K562 (cell line): ENCODE data around the gene CGREF1. TPM values are rescaled to one million over a fixed set of nuclear protein-coding genes. Genes with fewer than 3 reads are reported as not detected.

Source experiments
- CEBPG ChIP-seq, 3 experiments: fragments of 200-800 bp in 1 of 3; sonication (Bioruptor generic) in 1 of 3; sonication (generic) in 1 of 3; formaldehyde crosslinking in 1 of 3; IDR thresholded peaks in 2 of 3; conservative IDR thresholded peaks in 1 of 3; 2 replicates each; pipeline versions ENCODE4 v1.6.1 to v1.8.0; 2016 to 2022; ENCODE audit warnings: missing compliant biosample characterization in 2 of 3, missing genetic modification characterization in 2 of 3, mild to moderate bottlenecking in 1 of 3, missing genetic modification reagents in 1 of 3
- CHD2 ChIP-seq: IDR thresholded peaks from 2 replicates; pipeline ENCODE4 v1.6.1; 2011; ENCODE audit warnings: low read depth, low read length
- ETV6 ChIP-seq, 3 experiments: fragments of 150-350 bp in 1 of 3; sonication (generic) in 1 of 3; formaldehyde crosslinking in 1 of 3; IDR thresholded peaks; 2 replicates each; pipeline versions ENCODE4 v1.6.1 to v1.8.0; 2014 to 2022; ENCODE audit warnings: borderline replicate concordance in 2 of 3, low read depth in 2 of 3, antibody characterized with exemption in 1 of 3, low read length in 1 of 3, mild to moderate bottlenecking in 1 of 3, missing genetic modification reagents in 1 of 3
- HMG20A ChIP-seq: fragments of 450-650 bp; formaldehyde crosslinking; conservative IDR thresholded peaks from 2 replicates; pipeline ENCODE4 v1.4.0; 2020; ENCODE audit warnings: mild to moderate bottlenecking, mixed read lengths
- JUNB ChIP-seq: fragments of 450-650 bp; formaldehyde crosslinking; conservative IDR thresholded peaks from 2 replicates; pipeline ENCODE4 v1.4.0; 2020; ENCODE audit warnings: mild to moderate bottlenecking
- KAT7 ChIP-seq: sonication (generic); formaldehyde crosslinking; IDR thresholded peaks from 2 replicates; pipeline ENCODE4 v1.8.0; 2022; ENCODE audit warnings: missing genetic modification reagents, mild to moderate bottlenecking, borderline replicate concordance
- LEF1 ChIP-seq: fragments of 450-650 bp; IDR thresholded peaks from 2 replicates; pipeline ENCODE4 v1.6.1; 2016; ENCODE audit warnings: mild to moderate bottlenecking
- RAD21 ChIP-seq, 2 experiments: fragments of 250-450 bp in 1 of 2; fragments of 450-650 bp in 1 of 2; sonication (Bioruptor Pico) in 1 of 2; formaldehyde crosslinking in 1 of 2; IDR thresholded peaks in 1 of 2; conservative IDR thresholded peaks in 1 of 2; 2 replicates each; pipeline versions ENCODE4 v1.4.0 to v1.8.0; 2020 to 2022; ENCODE audit warnings: mild to moderate bottlenecking in 2 of 2, moderate library complexity in 1 of 2
- RBM25 ChIP-seq: fragments of 200-400 bp; formaldehyde crosslinking; IDR thresholded peaks from 2 replicates; pipeline ENCODE4 v1.6.1; 2018; ENCODE audit warnings: low read length, low read depth, moderate library complexity; ENCODE audit not compliant: severe bottlenecking
- RBM39 ChIP-seq: fragments of 200-400 bp; formaldehyde crosslinking; optimal IDR thresholded peaks from 2 replicates; pipeline ENCODE3; 2018; ENCODE audit warnings: low read depth, low read length
- SAP30 ChIP-seq: fragments of 200-600 bp; sonication (generic); IDR thresholded peaks from 2 replicates; pipeline ENCODE4 v1.6.1; 2012; ENCODE audit warnings: borderline replicate concordance, low read depth, mild to moderate bottlenecking, moderate library complexity, low read length, control low read depth, inconsistent platforms; ENCODE audit not compliant: insufficient read depth, poor library complexity, severe bottlenecking
- SIN3B ChIP-seq: fragments of 450-650 bp; IDR thresholded peaks from 2 replicates; pipeline ENCODE4 v1.6.1; 2017; ENCODE audit warnings: low read depth, mild to moderate bottlenecking, moderate library complexity
- SMARCB1 ChIP-seq: IDR thresholded peaks from 2 replicates; pipeline ENCODE4 v1.6.1; 2011; ENCODE audit warnings: improper control_type of control experiment, low read depth; ENCODE audit not compliant: insufficient read length
- SP1 ChIP-seq: sonication (generic); formaldehyde crosslinking; IDR thresholded peaks from 2 replicates; pipeline ENCODE4 v1.8.1; 2022; ENCODE audit warnings: mild to moderate bottlenecking, missing genetic modification reagents
- ZKSCAN1 ChIP-seq: fragments of 150-350 bp; IDR thresholded peaks from 2 replicates; pipeline ENCODE4 v1.6.1; 2016; ENCODE audit warnings: low read depth, low read length
- ZNF324 ChIP-seq: fragments of 250-450 bp; sonication (Bioruptor Pico); IDR thresholded peaks from 2 replicates; pipeline ENCODE4 v1.4.0; 2020; ENCODE audit warnings: mild to moderate bottlenecking
- ZNF384 ChIP-seq: IDR thresholded peaks from 2 replicates; pipeline ENCODE4 v1.6.1; 2012; ENCODE audit warnings: low read depth, low read length, improper control_type of control experiment
- ZNF699 ChIP-seq: fragments of 250-450 bp; sonication (Bioruptor Pico); IDR thresholded peaks from 2 replicates; pipeline ENCODE4 v1.8.0; 2021; ENCODE audit warnings: mild to moderate bottlenecking, moderate library complexity; ENCODE audit not compliant: insufficient replicate concordance
- ZNF77 ChIP-seq: fragments of 250-450 bp; sonication (Bioruptor Pico); IDR thresholded peaks from 2 replicates; pipeline ENCODE4 v1.5.0; 2020
- polyA plus RNA-seq, 8 experiments: library from polyadenylated mRNA; depleted of rRNA in 4 of 8; stranded (reverse) in 5 of 8; unstranded in 3 of 8; fragments of >200 nt; fragmentation: Nextera tagmentation in 2 of 8; fragmentation: Illumina TruSeq in 1 of 8; extraction: Ambion mirVana in 2 of 8; extraction: Trizol in 1 of 8; gene quantifications; 2 replicates each; pipeline versions ENCODE4 v1.2.1 to v1.2.3, GENCODE V29; 2011 to 2014; ENCODE audit warnings: inconsistent platforms in 1 of 8, missing spikeins in 1 of 8
- total RNA-seq, 7 experiments: library from RNA; depleted of rRNA in 6 of 7; stranded (reverse); fragments of >200 nt in 6 of 7; fragmentation: Illumina TruSeq in 2 of 7; extraction: Trizol in 2 of 7; gene quantifications; 2 replicates each; pipeline versions ENCODE4 v1.2.1 to v1.2.3, GENCODE V29; 2011 to 2021; ENCODE audit warnings: low replicate concordance in 1 of 7
- TF ChIP-seq, protein P1 (sequence below): sonication (generic); formaldehyde crosslinking; IDR thresholded peaks from 2 replicates; pipeline ENCODE4 v1.8.1; 2023; ENCODE audit warnings: mild to moderate bottlenecking, missing genetic modification reagents, moderate library complexity
- TF ChIP-seq, protein P2 (sequence below): fragments of 250-450 bp; sonication (Bioruptor Pico); IDR thresholded peaks from 2 replicates; pipeline ENCODE4 v1.4.0; 2020; ENCODE audit warnings: mild to moderate bottlenecking, moderate library complexity
- TF ChIP-seq, protein P3 (sequence below): fragments of 450-650 bp; IDR thresholded peaks from 2 replicates; pipeline ENCODE4 v1.6.1; 2016; ENCODE audit warnings: mild to moderate bottlenecking

Gene CGREF1
- total and polyA plus RNA-seq, 9 of the 15 experiments (the other 6 are each of a cell fraction or from before 2014, with no cell fraction given): 0.07 to 0.50 (median 0.37) TPM

DNA sequence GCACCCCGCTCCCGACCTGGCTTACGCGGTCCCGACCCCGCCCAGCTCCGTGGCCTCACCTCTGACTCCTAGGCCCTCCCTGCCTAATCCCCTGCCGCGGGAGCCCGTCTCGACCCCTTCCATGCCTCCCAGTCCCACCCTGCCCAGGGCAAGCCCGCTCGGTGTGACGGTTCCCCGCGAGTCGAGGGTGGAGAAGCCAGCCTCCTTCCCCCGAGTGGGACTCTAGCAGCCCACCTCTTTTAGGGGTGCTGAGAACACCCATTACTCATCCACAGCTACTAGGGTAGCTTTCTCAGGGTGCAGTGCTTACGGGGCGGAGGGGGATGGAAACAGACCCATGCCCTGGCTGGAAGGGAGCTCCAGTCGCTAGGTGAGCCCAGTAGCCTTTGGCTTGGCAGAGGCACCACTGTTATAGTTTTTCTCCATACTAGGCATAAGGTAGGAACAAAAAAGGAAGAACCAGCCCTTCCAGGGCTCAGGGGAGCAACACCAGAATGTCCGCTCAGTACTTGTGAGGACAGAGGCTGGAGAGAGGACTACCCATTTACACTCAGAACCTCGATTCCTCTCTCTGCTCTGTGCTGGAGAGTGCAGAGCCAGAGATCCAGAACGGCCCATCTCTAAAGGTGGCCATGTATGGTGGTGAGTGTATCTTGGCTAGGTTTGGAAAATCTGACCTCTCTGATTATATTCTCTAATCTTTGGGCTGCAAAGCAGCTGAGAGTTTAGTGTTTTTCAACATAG lies 66.9 kb downstream of the CGREF1 start (continued):
- TF ChIP-seq SMARCB1 (no peak), SIN3B (peak; percentile 15; the same call in 1 of the 2 replicates), JUNB (CRISPR knock-in tag) (no peak), SP1 (CRISPR knock-in tag) (no peak), ETV6 (IDR thresholded peaks at IDR 0.05; ENCODE audit: borderline replicate concordance in 1 of 2, low read depth in 2 of 2, low read length in 1 of 2) (no peak), ETV6 (CRISPR knock-in tag; IDR thresholded peaks at IDR 0.05; ENCODE audit: borderline replicate concordance) (no peak), RAD21 (CRISPR knock-in tag; conservative IDR thresholded peaks at IDR 0.05 in 1 of 2, IDR thresholded peaks at IDR 0.05 in 1 of 2) (no peak), ZNF324 (CRISPR knock-in tag) (no peak), ZNF77 (no peak), ZNF699 (CRISPR knock-in tag) (no peak), CHD2 (no peak), KAT7 (CRISPR knock-in tag) (no peak), HMG20A (CRISPR knock-in tag) (no peak), RBM39 (no peak), LEF1 (no peak), ZKSCAN1 (no peak), ZNF384 (no peak), CEBPG (CRISPR knock-in tag; IDR thresholded peaks at IDR 0.05) (no peak), CEBPG (tag; conservative IDR thresholded peaks at IDR 0.05 in 1 of 2, IDR thresholded peaks at IDR 0.05 in 1 of 2) (no peak), SAP30 (peak; percentile 27), RBM25 (no peak)
- TF ChIP-seq, protein P1, sequence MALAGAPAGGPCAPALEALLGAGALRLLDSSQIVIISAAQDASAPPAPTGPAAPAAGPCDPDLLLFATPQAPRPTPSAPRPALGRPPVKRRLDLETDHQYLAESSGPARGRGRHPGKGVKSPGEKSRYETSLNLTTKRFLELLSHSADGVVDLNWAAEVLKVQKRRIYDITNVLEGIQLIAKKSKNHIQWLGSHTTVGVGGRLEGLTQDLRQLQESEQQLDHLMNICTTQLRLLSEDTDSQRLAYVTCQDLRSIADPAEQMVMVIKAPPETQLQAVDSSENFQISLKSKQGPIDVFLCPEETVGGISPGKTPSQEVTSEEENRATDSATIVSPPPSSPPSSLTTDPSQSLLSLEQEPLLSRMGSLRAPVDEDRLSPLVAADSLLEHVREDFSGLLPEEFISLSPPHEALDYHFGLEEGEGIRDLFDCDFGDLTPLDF: no peak
- TF ChIP-seq, protein P2, sequence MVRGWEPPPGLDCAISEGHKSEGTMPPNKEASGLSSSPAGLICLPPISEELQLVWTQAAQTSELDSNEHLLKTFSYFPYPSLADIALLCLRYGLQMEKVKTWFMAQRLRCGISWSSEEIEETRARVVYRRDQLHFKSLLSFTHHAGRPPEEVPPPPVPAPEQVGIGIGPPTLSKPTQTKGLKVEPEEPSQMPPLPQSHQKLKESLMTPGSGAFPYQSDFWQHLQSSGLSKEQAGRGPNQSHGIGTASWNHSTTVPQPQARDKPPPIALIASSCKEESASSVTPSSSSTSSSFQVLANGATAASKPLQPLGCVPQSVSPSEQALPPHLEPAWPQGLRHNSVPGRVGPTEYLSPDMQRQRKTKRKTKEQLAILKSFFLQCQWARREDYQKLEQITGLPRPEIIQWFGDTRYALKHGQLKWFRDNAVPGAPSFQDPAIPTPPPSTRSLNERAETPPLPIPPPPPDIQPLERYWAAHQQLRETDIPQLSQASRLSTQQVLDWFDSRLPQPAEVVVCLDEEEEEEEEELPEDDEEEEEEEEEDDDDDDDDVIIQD (CRISPR knock-in tag): 0 out of 2 replicates have a peak, but pooled peaks have one; percentile 53
- TF ChIP-seq, protein P3, sequence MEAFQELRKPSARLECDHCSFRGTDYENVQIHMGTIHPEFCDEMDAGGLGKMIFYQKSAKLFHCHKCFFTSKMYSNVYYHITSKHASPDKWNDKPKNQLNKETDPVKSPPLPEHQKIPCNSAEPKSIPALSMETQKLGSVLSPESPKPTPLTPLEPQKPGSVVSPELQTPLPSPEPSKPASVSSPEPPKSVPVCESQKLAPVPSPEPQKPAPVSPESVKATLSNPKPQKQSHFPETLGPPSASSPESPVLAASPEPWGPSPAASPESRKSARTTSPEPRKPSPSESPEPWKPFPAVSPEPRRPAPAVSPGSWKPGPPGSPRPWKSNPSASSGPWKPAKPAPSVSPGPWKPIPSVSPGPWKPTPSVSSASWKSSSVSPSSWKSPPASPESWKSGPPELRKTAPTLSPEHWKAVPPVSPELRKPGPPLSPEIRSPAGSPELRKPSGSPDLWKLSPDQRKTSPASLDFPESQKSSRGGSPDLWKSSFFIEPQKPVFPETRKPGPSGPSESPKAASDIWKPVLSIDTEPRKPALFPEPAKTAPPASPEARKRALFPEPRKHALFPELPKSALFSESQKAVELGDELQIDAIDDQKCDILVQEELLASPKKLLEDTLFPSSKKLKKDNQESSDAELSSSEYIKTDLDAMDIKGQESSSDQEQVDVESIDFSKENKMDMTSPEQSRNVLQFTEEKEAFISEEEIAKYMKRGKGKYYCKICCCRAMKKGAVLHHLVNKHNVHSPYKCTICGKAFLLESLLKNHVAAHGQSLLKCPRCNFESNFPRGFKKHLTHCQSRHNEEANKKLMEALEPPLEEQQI: no peak
